CD4-positive, alpha-beta T cell (primary cell): ENCODE results near the gene TMEM163. TPM values are rescaled to one million over a fixed set of nuclear protein-coding genes. Genes with fewer than 3 reads are reported as not detected.

Experiments used
- ATAC-seq: fragments of 200-7000 bp; cut with Tn5 transposase; one replicate; pipeline ENCODE4 v1.10.0; 2022; ENCODE audit warnings: mild to moderate bottlenecking; ENCODE audit not compliant: poor library complexity
- CTCF ChIA-PET: fragments of 350-600 bp; sonication (Branson Sonifier 250); formaldehyde crosslinking; loops from one replicate; lab custom pipeline; 2021; ENCODE audit warnings: antibody characterized with exemption, inconsistent platforms; lab: Charles Lee
- POLR2A ChIA-PET: fragments of 350-600 bp; sonication (Branson Sonifier 250); formaldehyde crosslinking; loops from one replicate; lab custom pipeline; 2021; ENCODE audit warnings: antibody characterized with exemption, inconsistent platforms; lab: Charles Lee
- DNase-seq, 14 experiments: peaks; one replicate each; pipeline ENCODE4 v3.0.0-alpha.2; 2013 to 2020; ENCODE audit warnings: mixed read lengths in 2 of 14
- H3K27ac ChIP-seq, 2 donors: one replicate each; pipeline versions ENCODE4 v1.5.1 to v1.7.0; 2013; ENCODE audit warnings: low read length in 2 of 2, low read depth in 1 of 2, mild to moderate bottlenecking in 1 of 2
- H3K27me3 ChIP-seq, 2 experiments: 1 replicate in 1 of 2; 2 replicates in 1 of 2; pipeline versions ENCODE4 v1.6.1 to v1.7.0; 2013; ENCODE audit warnings: low read length in 2 of 2, control low read depth in 1 of 2, mild to moderate bottlenecking in 1 of 2, moderate library complexity in 1 of 2; ENCODE audit not compliant: insufficient read depth in 2 of 2, control insufficient read depth in 1 of 2
- H3K36me3 ChIP-seq: one replicate; pipeline ENCODE4 v1.6.1; 2013; ENCODE audit warnings: low read length, control low read depth; ENCODE audit not compliant: insufficient read depth
- H3K4me1 ChIP-seq: one replicate; pipeline ENCODE4 v1.6.1; 2013; ENCODE audit warnings: low read length, control low read depth; ENCODE audit not compliant: insufficient read depth
- H3K4me3 ChIP-seq: one replicate; pipeline ENCODE4 v1.5.1; 2013; ENCODE audit warnings: mild to moderate bottlenecking, low read length, moderate library complexity
- H3K9me3 ChIP-seq, 2 experiments: 1 replicate in 1 of 2; 2 replicates in 1 of 2; pipeline versions ENCODE4 v1.6.1 to v1.7.0; 2013; ENCODE audit warnings: low read length in 2 of 2, mild to moderate bottlenecking in 2 of 2, control low read depth in 1 of 2, moderate library complexity in 1 of 2; ENCODE audit not compliant: control insufficient read depth in 1 of 2, insufficient read depth in 1 of 2
- H3K27ac Mint-ChIP-seq: one replicate; pipeline ENCODE4 v1.8.0; 2020; ENCODE audit warnings: mixed read lengths
- H3K27me3 Mint-ChIP-seq: one replicate; pipeline ENCODE4 v1.8.0; 2021; ENCODE audit warnings: mixed read lengths
- H3K36me3 Mint-ChIP-seq: one replicate; pipeline ENCODE4 v1.8.0; 2021; ENCODE audit warnings: low read depth, mixed read lengths
- H3K4me1 Mint-ChIP-seq: one replicate; pipeline ENCODE4 v1.8.0; 2021; ENCODE audit warnings: low read depth, mixed read lengths
- H3K4me3 Mint-ChIP-seq: one replicate; pipeline ENCODE4 v1.8.0; 2020; ENCODE audit warnings: mild to moderate bottlenecking, mixed read lengths
- H3K9me3 Mint-ChIP-seq: one replicate; pipeline ENCODE4 v1.8.0; 2020; ENCODE audit warnings: mixed read lengths
- CTCF ChIP-seq: fragments of 200-600 bp; IDR thresholded peaks from one replicate; pipeline ENCODE4 v1.8.0; 2022; ENCODE audit warnings: antibody characterized with exemption, mild to moderate bottlenecking
- intact Hi-C, 2 experiments: fragments of 100-400 bp; cut with DNase I in 1 of 2; cut with micrococcal nuclease in 1 of 2; formaldehyde crosslinking; loops; one replicate each; pipeline versions ENCODE4 v1.15.1 to v1.9.0; 2023 to 2025; cut with DNase I, micrococcal nuclease
- total RNA-seq, 174 experiments: library from RNA in 2 of 174; stranded (reverse) in 2 of 174; gene quantifications; one replicate each; pipeline ENCODE4 v1.2.3 and lab custom pipeline; 2021 to 2026

The TMEM163 gene
- total RNA-seq, 2 experiments from 2014 or later, result 0.14 to 0.47 TPM

GRCh38 chr2:134411279-134411827 is 307.4 kb downstream of the TMEM163 start:
- no peak for TF ChIP-seq CTCF
- H3K9me3 Mint-ChIP-seq, result no peaks in the 10 kb centered on the region
- Histone ChIP-seq H3K4me1 (peaks cover 34% of the 10 kb centered on the region), H3K27me3 (no peaks in the 10 kb centered on the region), H3K36me3 (peaks cover 22% of the 10 kb centered on the region), H3K4me3 (no peak overlapping the region), H3K9me3 (no peaks in the 10 kb centered on the region), H3K27ac (no peak overlapping the region)
- CTCF ChIA-PET, result interaction anchor here (0.7 to 3.7 kb wide), 20 partner anchors 9 to 528 kb away, joined by 3 to 45 read pairs (median 4); no protein-coding TSS in a partner anchor
- no peak for DNase-seq
- POLR2A ChIA-PET, result interaction anchor here (1.0 to 3.4 kb wide), 3 partner anchors 213 to 524 kb away, joined by 3 to 50 read pairs (median 4); no protein-coding TSS in a partner anchor
- H3K36me3 Mint-ChIP-seq, result peaks cover 50% of the 10 kb centered on the region
- H3K4me3 Mint-ChIP-seq, result no peak overlapping the region
- no peak overlapping the region for H3K27ac Mint-ChIP-seq
- intact Hi-C loops, result loop anchor here (5.0 kb wide), 2 partner anchors 164 to 204 kb away; no protein-coding TSS in a partner anchor
- H3K27me3 Mint-ChIP-seq, result no peaks in the 10 kb centered on the region
- peaks cover 61% of the 10 kb centered on the region for H3K4me1 Mint-ChIP-seq
- no peak for ATAC-seq

- Mint-ChIP-seq H3K27me3 (no peaks in the 10 kb centered on the region), H3K4me3 (no peak overlapping the region), H3K27ac (peak overlapping the region; percentile 64), H3K36me3 (peaks cover 49% of the 10 kb centered on the region), H3K4me1 (peaks cover 66% of the 10 kb centered on the region), H3K9me3 (no peaks in the 10 kb centered on the region)
- H3K4me1 ChIP-seq, result peaks cover 34% of the 10 kb centered on the region
- H3K27me3 ChIP-seq, result no peaks in the 10 kb centered on the region
- peaks cover 26% of the 10 kb centered on the region for H3K36me3 ChIP-seq
- intact Hi-C loops, result loop anchor here (5.0 kb wide), 2 partner anchors 164 to 204 kb away; no protein-coding TSS in a partner anchor
- H3K27ac ChIP-seq, result no peak overlapping the region
- TF ChIP-seq CTCF, result no peak
- DNase-seq (no peak), ATAC-seq (no peak)
- no peaks in the 10 kb centered on the region for H3K9me3 ChIP-seq
- H3K4me3 ChIP-seq, result no peak overlapping the region
- POLR2A ChIA-PET, result interaction anchor here (1.0 to 3.4 kb wide), 3 partner anchors 213 to 524 kb away, joined by 3 to 50 read pairs (median 4); no protein-coding TSS in a partner anchor
- CTCF ChIA-PET, result interaction anchor here (1.0 to 3.7 kb wide), 5 partner anchors 9 to 526 kb away, joined by 3 to 45 read pairs (median 5); no protein-coding TSS in a partner anchor
Observed at GRCh38 chr2:134410831-134411231, 308.0 kb downstream of the TMEM163 start.

GRCh38 chr2:134410006-134410405 is 308.8 kb downstream of the TMEM163 start:
- ChIA-PET POLR2A (interaction anchor here (3.4 kb wide), 1 partner anchor 291 kb away, joined by 50 read pairs; no protein-coding TSS in a partner anchor), CTCF (interaction anchor here (3.7 kb wide), 1 partner anchor 292 kb away, joined by 45 read pairs; no protein-coding TSS in a partner anchor)
- H3K9me3 Mint-ChIP-seq, result no peaks in the 10 kb centered on the region
- intact Hi-C loops, result loop anchor here (5.0 kb wide), 2 partner anchors 163 to 203 kb away; no protein-coding TSS in a partner anchor
- no peak for TF ChIP-seq CTCF
- Histone ChIP-seq H3K9me3 (no peaks in the 10 kb centered on the region), H3K4me1 (peaks cover 34% of the 10 kb centered on the region), H3K27me3 (no peaks in the 10 kb centered on the region), H3K4me3 (no peak overlapping the region), H3K27ac (no peak overlapping the region), H3K36me3 (peaks cover 26% of the 10 kb centered on the region)
- H3K4me3 Mint-ChIP-seq, result no peak overlapping the region
- DNase-seq (peak in 2 of 14 experiments; percentile 12 to 40), ATAC-seq (no peak)
- peaks cover 71% of the 10 kb centered on the region for H3K4me1 Mint-ChIP-seq
- H3K27me3 Mint-ChIP-seq, result no peaks in the 10 kb centered on the region
- H3K36me3 Mint-ChIP-seq, result peaks cover 47% of the 10 kb centered on the region
- H3K27ac Mint-ChIP-seq, result peak overlapping the region; percentile 64
